GM18502 (cell line): ENCODE measurements around the gene SERHL2.
"Not testable (repeated sequence)": the region's sequence is repeated elsewhere in the genome, so short reads cannot be mapped to it uniquely, and the experiment has no call there.

Experiments used
- ATAC-seq: cut with Tn5 transposase; IDR thresholded peaks from one replicate; pipeline ENCODE4 v1.9.1; 2021; ENCODE audit warnings: mild to moderate bottlenecking; ENCODE audit not compliant: unreplicated experiment, poor library complexity

Gene SERHL2, protein sequence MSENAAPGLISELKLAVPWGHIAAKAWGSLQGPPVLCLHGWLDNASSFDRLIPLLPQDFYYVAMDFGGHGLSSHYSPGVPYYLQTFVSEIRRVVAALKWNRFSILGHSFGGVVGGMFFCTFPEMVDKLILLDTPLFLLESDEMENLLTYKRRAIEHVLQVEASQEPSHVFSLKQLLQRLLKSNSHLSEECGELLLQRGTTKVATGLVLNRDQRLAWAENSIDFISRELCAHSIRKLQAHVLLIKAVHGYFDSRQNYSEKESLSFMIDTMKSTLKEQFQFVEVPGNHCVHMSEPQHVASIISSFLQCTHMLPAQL

DNA sequence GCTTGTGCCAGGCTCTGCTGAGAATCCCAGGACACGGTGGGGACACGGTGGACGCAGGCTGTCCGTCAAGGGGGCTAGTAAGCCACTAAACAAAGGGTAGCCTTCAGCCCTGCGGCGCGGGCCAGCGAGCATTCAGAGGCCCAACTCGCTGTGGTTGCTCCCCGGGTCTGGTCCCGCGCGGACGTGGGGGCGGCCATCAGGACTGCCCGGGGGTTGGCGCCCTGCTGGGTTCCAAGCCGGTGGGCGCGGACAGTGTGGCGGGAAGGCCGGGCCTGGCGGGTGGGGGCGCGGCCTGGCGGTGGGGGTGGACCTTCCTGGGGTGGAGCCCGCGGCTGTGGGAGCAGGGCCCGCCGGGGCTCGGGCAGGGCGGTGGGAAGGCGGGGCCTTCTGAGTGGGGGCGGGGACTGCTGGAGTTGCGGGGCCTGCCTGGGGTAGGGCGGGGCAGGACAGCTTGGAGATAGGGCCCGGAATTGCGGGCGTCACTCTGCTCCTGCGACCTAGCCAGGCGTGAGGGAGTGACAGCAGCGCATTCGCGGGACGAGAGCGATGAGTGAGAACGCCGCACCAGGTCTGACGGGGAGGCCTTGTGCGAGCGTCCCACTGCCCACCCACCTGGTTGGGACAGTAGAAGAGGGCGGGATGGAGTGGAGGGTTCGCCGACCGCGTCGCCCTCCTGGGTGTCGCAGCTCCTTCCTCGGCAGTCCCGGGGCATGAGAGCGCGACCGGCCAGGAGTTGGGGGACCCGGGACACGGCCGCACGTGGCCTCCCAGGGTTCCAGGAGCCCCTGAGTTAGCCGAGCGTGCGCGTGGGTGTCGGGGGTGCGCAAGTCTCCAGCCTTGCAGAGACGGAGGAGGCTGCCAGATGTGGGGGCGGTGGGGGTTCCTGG, at the start of gene SERHL2:
TSS of gene SERHL2 (plus strand) at position 482 of the 887 bp plus-strand sequence. CDS start at position 547, 65 bp downstream.
- peak; percentile 65 for ATAC-seq

DNA sequence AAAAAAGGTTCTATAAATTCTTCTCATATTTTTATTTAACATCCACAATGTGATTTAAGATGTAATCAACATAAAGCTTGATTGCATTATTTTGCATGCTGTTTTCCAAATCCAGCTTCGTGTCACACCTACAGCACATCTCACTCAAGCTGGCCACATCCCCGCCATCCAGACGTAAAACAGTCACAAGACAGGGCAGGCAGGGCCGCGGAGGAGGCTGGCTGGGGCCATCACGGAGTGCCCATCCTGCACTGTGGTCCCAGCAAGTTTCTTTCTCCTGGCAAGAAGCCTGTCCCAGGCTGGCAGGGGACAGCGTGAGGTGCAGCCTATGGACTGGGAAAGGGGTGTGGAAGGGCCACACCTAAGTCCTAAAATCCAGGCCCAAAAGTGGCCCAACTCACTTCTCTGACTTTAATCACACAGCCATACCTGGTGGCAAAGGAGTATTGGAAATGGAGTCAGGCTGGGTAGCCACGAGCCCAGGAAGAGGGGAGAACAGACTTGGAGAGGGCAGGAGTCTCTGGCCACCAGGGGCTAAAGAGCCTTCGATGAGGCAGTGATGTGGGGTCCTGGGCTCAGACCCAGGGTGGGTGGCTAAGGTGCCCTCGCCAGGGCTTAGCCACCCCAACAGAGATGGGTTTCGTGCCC, 45.3 kb upstream of the SERHL2 start:
- not testable (repeated sequence) for ATAC-seq

DNA sequence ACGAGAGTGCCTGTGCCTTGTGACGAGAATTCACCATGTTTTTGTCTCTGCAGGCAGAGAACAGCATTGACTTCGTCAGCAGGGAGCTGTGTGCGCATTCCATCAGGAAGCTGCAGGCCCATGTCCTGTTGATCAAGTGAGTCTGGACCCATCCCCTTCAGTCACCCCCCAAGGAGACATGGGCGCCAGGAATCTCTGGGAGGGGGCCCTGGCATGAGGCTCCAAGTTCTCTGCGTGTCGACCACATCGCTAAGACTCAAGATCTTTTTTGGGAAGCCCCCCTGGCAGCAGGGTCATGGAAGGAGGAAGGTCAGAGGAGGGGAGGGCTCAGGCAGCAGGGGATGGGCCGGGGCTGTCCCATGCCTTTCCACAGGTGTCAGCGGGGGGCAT, 44.8 kb upstream of the SERHL2 start:
- ATAC-seq, result not testable (repeated sequence)

DNA sequence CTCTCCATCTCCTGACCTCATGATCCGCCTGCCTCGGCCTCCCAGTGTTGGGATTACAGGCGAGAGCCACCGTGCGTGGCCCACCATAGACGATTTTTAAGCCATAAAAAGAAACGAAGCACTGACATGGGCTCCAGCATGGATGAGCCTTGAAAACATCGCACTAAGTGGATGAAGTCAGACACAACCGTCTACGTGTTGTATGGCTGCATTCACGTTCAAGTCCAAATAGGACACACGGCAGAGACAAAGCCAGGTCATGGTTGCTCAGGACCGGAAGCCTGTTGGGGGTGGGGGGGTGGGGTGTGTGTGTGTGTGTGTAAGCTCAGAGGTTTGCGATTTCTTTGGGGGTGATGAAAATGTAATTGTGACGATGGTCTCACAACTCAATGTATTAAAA, 44.2 kb upstream of the SERHL2 start:
- no peak for ATAC-seq

DNA sequence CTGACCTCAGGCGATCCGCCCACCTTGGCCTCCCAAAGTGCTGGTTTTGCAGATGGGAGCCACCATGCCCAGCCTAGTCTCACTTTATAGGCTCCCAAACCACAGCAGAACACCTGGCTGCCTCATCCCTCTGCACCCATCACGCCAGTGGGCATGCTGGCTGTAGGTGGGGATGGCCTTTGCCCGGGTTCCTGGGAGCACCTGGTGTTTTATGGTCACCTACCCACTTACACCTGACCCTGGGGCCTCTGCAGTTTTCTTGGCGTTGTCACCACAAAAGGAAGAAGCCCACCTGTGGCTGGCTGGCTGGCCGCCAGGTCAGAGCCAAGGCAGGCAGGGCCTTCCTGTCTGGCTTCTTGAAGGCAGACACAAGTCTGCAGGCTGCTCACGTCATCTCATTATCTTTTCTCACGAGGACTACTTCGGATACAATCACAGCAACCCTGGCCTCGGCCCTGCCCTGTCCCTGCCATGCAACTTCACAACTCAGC, 42.3 kb upstream of the SERHL2 start:
- no peak for ATAC-seq

DNA sequence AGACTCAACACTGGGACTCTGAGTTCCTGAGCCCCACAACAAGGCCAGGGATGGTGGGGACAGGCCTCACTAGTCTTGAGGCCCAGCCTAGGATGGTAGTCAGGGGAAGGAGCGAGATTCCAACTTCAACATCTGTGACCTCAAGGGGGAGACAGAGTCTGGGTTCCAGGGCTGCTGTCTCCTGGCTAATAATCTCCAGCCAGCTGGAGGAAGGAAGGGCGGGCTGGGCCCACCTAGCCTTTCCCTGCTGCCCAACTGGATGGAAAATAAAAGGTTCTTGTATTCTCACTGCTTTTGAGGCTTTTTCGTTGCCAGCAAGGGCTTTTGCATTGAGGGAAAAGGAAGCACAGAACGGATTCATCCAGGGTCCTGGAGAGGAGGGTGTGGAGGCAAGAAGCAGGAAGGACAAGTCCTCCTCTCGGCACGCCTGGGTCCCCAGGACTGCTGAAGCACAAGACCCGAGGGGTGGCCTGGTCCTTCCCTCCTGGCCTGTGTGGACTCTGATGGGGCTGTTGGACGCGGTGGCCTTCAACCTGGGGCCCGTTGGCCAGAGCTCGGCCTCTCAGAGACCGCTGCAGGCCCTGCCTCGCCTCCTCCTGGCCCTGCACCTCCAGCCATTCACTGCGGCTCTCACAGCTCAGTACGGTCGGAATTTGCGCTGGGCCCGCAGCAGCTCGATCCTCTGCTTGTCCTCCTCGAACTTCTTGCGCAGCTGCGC, 41.3 kb upstream of the SERHL2 start:
- ATAC-seq, result not testable (repeated sequence)

DNA sequence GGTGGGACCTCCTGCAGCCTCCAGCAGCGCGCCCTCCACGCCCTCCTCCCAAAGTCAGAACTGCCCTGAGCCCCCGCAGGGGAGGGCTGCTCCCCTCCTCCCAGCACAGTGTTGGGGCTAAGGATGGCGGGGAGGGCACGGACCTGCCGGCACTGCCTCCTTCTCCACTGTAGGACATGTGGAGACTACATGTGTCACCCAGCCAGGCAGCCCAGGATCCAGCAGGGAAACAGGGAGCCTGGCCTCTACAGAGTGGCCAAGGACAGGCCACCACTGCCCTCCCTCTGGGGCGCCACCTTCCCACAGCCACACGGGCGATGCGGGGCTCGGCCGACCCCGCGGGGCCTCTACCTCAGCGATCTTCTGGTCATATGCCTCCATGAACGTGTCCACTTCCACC, 39.4 kb upstream of the SERHL2 start:
- not testable (repeated sequence) for ATAC-seq

DNA sequence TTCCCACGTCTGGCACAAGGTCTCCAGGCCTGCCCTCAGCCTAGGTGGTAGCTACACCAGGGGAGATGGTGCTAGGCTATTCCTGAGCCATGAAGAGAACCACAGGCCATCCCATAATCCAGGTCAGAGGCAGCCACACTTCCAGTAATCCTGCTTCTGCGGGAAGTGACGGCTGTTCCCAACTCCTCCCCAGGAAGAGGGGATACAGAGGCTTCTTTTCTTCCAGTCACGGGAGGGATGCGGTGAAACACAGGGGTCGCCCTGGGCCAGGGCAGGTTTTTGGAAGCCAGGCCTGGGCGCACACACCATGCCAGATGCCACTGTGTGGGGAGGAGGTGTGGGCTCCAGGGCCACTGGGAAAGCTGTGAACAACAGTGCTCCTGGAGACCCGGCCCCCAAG, 38.5 kb upstream of the SERHL2 start:
- ATAC-seq, result not testable (repeated sequence)

DNA sequence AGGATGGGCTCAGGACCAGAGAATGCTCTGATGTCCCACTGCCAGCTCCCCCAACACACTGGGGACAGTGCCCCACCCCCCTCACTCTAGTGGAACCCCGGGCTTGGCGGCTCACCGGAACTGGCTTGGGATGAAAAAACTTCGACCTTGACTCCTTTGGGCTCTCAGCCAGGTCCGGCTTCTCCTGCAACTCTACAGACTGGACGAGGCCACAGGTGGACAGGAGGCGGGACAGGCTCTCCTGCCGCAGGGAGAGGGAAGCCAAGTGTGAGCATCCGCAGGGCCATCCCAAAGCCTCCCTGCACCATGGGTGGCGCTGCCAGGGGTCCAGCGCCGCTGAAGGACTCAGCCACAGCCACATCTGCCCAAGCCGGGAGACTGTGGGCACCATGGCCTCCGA, 37.9 kb upstream of the SERHL2 start:
- ATAC-seq, result no peak

DNA sequence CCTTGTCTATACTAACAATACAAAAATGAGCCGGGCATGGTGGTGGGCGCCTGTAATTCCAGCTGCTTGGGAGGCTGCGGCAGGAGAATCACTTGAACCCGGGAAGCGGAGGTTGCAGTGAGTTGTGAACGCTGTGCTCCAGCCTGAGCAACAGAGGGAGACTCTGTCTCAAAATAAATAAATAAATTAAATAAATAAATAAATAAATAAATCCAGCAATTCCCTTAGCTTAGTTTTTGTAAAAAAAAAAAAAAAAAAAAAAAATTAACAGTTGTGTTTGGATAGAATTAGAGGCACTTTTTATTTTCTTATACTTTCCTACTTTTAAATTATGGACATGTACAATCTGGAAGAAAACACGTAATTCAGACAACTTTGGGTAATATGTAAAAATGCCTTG, 36.7 kb upstream of the SERHL2 start:
- not testable (repeated sequence) for ATAC-seq

DNA sequence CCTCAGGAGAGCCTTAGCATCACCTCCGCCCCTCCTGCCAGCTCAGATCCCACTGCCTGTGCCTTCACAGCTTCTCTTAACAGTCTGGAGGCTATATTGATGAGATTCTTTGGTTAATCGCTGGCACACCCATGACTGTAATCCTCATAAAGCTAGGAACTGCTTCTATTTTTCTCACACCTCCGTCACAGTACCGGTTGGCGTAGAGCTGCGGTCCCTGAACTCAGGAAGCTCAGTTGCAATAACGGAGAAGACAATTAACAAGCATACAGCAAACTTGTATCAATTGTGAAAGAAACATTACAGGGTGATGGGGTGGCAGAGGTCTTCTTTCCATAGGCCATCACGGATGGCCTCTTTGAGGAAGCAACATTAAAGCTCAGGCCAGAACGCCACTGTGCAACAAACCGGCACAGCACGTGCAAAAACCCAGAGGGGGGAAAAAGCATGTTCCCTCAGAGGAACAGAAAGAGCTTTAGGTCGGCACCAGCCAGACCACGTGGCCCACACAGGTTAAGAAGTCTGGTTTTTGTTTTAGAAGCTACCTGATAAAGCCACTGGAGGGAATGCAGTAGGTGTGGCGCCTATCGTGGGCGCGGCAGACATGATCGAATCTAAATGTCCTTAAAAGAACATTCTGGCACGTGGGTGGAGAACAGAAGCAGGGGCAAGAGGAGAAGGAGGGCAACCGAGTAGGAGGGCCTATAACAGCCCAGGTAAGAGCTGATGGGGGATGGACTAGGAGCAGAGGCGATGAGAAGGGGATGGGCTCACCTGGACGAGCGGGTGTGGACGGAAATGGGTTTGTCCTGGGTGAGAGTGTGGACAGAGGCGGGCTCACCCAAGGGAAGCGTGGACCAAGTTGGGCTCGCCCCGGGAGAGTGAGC, 34.9 kb upstream of the SERHL2 start:
- peak; percentile 33 for ATAC-seq

DNA sequence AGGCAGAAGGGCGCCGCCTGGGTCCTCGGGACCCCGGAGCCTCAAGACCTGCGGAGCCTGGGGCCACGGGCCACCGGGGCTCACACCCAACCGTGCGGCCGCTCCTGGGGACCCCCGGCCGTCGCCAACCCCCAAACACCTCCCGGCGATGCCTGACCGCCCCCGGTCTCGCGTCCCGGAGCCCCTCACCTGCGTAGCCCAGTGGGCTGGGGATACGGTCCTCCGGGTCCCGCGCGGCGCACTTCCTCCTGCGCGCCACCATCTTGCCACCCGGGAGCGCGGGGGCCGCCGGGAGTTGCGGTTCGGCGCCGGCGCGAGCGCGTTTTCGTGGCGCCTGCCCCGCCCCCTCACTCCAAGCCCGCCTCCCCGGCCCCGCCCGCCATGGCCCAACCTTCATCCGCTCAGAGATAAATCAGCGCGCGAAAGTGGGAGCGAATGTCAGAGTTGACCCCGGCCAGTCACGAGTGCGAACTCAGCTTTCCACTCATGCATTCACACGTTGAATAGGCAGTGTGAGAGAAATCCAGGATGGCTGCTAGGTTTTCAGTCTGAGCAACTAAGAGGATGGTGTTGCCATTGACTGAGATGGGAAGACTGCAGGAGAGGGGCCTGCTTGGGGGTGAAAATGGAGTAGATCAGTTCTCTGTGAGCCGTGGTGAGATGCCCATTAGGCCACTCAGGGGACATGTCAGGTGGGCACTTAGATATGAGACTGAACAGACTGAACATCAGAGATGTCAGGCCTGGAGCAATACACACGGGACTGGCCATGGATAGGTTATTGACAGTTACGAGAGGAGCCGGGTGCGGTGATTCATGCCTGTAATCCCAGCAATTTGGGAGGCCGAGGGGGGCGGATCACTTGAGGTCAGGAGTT, 34.0 kb upstream of the SERHL2 start, which contains the start of gene RRP7A:
TSS of gene RRP7A (minus strand) at position 272 of the 877 bp plus-strand sequence. CDS start at position 262, 10 bp downstream.
- ATAC-seq, result peak; percentile 69

DNA sequence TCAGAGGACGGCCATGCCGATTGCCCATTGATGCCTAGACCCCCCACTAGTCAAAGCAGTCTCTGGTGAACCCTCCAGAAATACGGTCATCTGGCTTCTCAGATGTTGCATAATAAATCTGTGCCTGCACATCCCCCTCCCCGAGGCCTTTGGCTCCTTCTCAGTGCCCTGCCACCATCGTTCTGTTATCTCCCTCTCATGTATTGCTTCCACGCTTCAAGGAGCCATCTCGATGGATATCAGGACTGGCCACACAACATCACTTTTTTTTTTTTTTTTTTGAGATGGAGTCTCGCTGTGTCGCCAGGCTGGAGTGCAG, 32.6 kb upstream of the SERHL2 start:
- no peak for ATAC-seq

DNA sequence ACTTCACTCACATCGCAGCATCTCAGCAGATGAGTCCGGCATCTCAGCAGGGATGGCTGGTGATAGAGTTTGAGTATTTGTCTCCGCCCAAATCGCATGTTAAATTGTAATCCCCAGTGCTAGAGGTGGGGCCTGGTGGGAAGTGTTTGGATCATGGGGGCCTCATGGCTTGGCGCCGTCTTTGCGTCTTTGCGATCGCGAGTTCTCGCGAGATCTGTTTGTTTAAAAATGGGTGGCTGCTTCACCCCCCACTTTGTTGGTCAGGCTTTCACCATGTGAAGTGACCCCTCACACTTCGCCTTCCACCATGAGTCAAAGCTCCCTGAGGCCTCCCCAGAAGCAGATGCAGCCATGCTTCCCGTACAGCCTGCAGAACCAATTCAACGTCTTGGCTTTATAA, 31.2 kb upstream of the SERHL2 start:
- ATAC-seq, result no peak

DNA sequence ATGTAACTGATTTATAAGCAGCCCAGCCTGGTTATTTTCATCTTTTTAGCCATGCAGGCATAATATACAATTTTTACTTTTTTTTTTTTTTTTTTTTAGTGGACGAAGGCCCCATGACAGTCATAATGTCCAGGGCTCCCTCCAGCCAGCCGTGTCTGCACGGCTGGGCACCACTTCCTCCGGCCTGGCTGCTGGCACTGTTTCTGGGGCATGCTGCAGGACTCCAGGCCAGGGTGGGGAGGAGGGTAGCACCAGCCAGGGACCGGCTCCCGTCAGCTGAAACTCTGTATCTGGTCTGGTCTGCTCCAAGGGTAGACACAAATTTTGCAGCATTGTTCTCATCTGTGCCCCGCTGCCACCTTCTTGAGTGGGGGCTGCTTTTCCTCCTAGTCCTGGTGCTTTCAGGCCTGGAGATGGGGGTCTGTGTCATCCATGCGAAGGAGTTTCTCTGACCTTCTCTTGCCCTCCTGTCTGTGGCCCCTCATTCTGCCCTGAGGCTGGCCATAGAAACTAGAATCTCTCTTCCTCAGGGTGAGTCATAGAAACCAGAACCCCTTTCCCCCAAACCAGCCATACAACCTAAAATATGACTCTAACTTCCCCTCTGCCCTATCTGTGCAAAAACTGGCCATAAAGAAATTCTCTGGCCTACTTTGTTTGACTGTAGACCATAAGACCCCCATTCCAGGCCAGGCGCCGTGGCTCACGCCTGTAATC, 25.0 kb upstream of the SERHL2 start:
- ATAC-seq, result no peak

DNA sequence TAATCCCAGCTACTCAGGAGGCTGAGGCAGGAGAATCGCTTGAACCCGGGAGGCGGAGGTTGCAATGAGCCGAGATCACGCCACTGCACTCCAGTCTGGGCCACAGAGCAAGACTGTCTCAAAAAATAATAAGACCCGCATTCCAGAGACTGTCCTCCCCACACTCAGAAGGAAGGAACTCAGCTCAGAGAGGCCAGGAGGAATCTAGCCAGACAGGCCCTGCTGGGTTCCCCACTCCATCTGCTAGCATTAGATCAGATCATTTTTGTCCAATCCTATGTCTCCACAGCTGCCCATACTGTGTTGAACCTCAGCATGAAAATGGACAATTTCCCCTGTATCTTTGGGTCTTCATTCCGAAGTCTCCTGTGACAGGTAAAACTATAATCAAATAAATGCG, 24.3 kb upstream of the SERHL2 start:
- ATAC-seq, result not testable (repeated sequence)

DNA sequence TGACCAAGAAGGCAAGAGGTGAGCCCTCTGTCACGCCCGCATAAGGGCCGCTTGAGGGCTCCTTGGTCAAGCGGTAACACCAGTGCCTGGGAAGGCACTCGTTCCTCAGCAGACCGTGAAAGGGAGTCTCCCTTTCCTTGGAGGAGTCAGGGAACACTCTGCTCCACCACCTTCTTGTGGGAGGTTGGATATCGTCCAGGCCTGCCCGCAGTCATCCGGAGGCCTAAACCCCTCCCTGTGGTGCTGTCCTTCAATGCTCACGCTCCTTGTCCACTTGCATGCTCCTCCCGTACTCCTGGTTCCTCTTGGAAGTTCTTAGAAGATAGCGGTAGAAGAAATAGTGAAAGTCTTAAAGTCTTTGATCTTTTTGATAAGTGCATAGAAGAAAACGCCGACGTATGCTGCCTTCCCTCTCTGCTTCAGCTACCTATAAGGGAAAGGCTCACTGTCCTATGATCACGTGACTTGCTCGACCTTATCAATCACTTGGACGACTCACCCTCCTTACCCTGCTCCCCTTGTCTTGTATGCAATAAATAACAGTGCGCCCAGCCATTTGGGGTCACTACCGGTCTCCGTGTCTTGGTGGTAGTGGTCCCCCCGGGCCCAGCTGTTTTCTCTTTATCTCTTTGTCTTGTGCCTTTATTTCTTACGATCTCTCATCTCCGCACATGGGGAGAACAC, 22.2 kb upstream of the SERHL2 start:
- not testable (repeated sequence) for ATAC-seq
